H9 (cell line): Measurements from ENCODE around the gene NKG7. TPM values are rescaled to one million over a fixed set of nuclear protein-coding genes. Genes with fewer than 3 reads are reported as not detected.

Experiments
- DNase-seq: peaks from one replicate; pipeline ENCODE4 v3.0.0-alpha.2; 2017
- H2AFZ ChIP-seq: one replicate; pipeline ENCODE4 v1.6.1; 2013; ENCODE audit warnings: mild to moderate bottlenecking, low read length, control low read depth, moderate library complexity
- H2AK5ac ChIP-seq: 2 replicates; pipeline ENCODE4 v1.6.1; 2013; ENCODE audit warnings: low read length, control low read depth, mixed read lengths; ENCODE audit not compliant: insufficient read length
- H2BK120ac ChIP-seq: one replicate; pipeline ENCODE4 v1.6.1; 2013; ENCODE audit warnings: low read depth, mild to moderate bottlenecking, low read length, control low read depth, inconsistent platforms; ENCODE audit not compliant: poor library complexity, severe bottlenecking
- H2BK12ac ChIP-seq: 2 replicates; pipeline ENCODE4 v1.6.1; 2013; ENCODE audit warnings: low read length, control low read depth, mixed read lengths, low read depth; ENCODE audit not compliant: insufficient read length
- H2BK15ac ChIP-seq: 2 replicates; pipeline ENCODE4 v1.6.1; 2013; ENCODE audit warnings: low read depth, low read length, control low read depth
- H2BK20ac ChIP-seq: one replicate; pipeline ENCODE4 v1.6.1; 2013; ENCODE audit warnings: low read depth, mild to moderate bottlenecking, low read length, control low read depth, inconsistent platforms; ENCODE audit not compliant: poor library complexity, severe bottlenecking
- H2BK5ac ChIP-seq: 2 replicates; pipeline ENCODE4 v1.6.1; 2013; ENCODE audit warnings: low read length, control low read depth, mixed read lengths; ENCODE audit not compliant: insufficient read length
- H3K14ac ChIP-seq: 2 replicates; pipeline ENCODE4 v1.6.1; 2013; ENCODE audit warnings: low read length, control low read depth; ENCODE audit not compliant: insufficient read depth
- H3K18ac ChIP-seq: 2 replicates; pipeline ENCODE4 v1.6.1; 2013; ENCODE audit warnings: low read depth, mild to moderate bottlenecking, mixed read lengths, low read length, control low read depth; ENCODE audit not compliant: insufficient read length
- H3K23ac ChIP-seq: 2 replicates; pipeline ENCODE4 v1.6.1; 2013; ENCODE audit warnings: low read length, control low read depth, mixed read lengths, low read depth; ENCODE audit not compliant: insufficient read length
- H3K23me2 ChIP-seq: 2 replicates; pipeline ENCODE4 v1.6.1; 2013; ENCODE audit warnings: low read depth, mild to moderate bottlenecking, mixed read lengths, low read length, control low read depth; ENCODE audit not compliant: insufficient read length, poor library complexity, severe bottlenecking
- H3K27ac ChIP-seq: 2 replicates; pipeline ENCODE4 v1.5.1; 2013; ENCODE audit warnings: low read length, control low read depth, mixed read lengths, low read depth; ENCODE audit not compliant: insufficient read length
- H3K27me3 ChIP-seq: 2 replicates; pipeline ENCODE4 v1.6.1; 2013; ENCODE audit warnings: low read length, control low read depth, inconsistent platforms; ENCODE audit not compliant: insufficient read depth
- H3K4ac ChIP-seq: 2 replicates; pipeline ENCODE4 v1.6.1; 2013; ENCODE audit warnings: low read depth, mild to moderate bottlenecking, control low read depth, inconsistent platforms, low read length, moderate library complexity
- H3K4me1 ChIP-seq: 2 replicates; pipeline ENCODE4 v1.6.1; 2013; ENCODE audit warnings: low read length, control low read depth, inconsistent platforms; ENCODE audit not compliant: insufficient read depth
- H3K4me2 ChIP-seq: 2 replicates; pipeline ENCODE4 v1.6.1; 2013; ENCODE audit warnings: low read length, control low read depth, mixed read lengths; ENCODE audit not compliant: insufficient read length, insufficient read depth
- H3K56ac ChIP-seq: 2 replicates; pipeline ENCODE4 v1.6.1; 2013; ENCODE audit warnings: low read depth, mild to moderate bottlenecking, mixed read lengths, low read length, control low read depth; ENCODE audit not compliant: insufficient read length
- H3K79me1 ChIP-seq: 2 replicates; pipeline ENCODE4 v1.6.1; 2013; ENCODE audit warnings: low read depth, mild to moderate bottlenecking, moderate library complexity, low read length, control low read depth, inconsistent platforms; ENCODE audit not compliant: insufficient read depth, poor library complexity, severe bottlenecking
- H3K79me2 ChIP-seq: 2 replicates; pipeline ENCODE4 v1.6.1; 2013; ENCODE audit warnings: low read length, control low read depth, inconsistent platforms; ENCODE audit not compliant: insufficient read depth
- H3K9ac ChIP-seq: 2 replicates; pipeline ENCODE4 v1.6.1; 2013; ENCODE audit warnings: low read length, control low read depth, mixed read lengths; ENCODE audit not compliant: insufficient read length; ENCODE audit errors: extremely low read depth
- H3K9me3 ChIP-seq: one replicate; pipeline ENCODE4 v1.6.1; 2013; ENCODE audit warnings: low read depth, low read length, inconsistent platforms; ENCODE audit not compliant: control insufficient read depth
- H3T11ph ChIP-seq: one replicate; pipeline ENCODE4 v1.6.1; 2013; ENCODE audit warnings: mild to moderate bottlenecking, low read length, control low read depth, inconsistent platforms
- H4K20me1 ChIP-seq: one replicate; pipeline ENCODE4 v1.6.1; 2013; ENCODE audit not compliant: control insufficient read depth, insufficient read length, insufficient read depth
- H4K5ac ChIP-seq: 2 replicates; pipeline ENCODE4 v1.6.1; 2013; ENCODE audit warnings: low read depth, mild to moderate bottlenecking, mixed read lengths, low read length, control low read depth; ENCODE audit not compliant: insufficient read length
- H4K8ac ChIP-seq: replicated peaks from 2 replicates; pipeline ENCODE4 v1.6.1; 2013; ENCODE audit warnings: low read length, control low read depth, mixed read lengths, low read depth; ENCODE audit not compliant: insufficient read length
- H4K91ac ChIP-seq: 2 replicates; pipeline ENCODE4 v1.6.1; 2013; ENCODE audit warnings: low read depth, mild to moderate bottlenecking, moderate library complexity, mixed read lengths, low read length, control low read depth; ENCODE audit not compliant: insufficient read length
- H3K27ac Mint-ChIP-seq, 3 experiments: 2 replicates in 2 of 3; 3 replicates in 1 of 3; pipeline ENCODE4 v1.8.0; 2020 to 2021; ENCODE audit warnings: mixed read lengths in 3 of 3, mild to moderate bottlenecking in 1 of 3, moderate library complexity in 1 of 3
- H3K27me3 Mint-ChIP-seq: 2 replicates; pipeline ENCODE4 v1.8.0; 2021; ENCODE audit warnings: low read depth, mild to moderate bottlenecking, moderate library complexity, mixed read lengths
- H3K36me3 Mint-ChIP-seq, 3 experiments: 2 replicates in 2 of 3; 3 replicates in 1 of 3; pipeline ENCODE4 v1.8.0; 2020 to 2021; ENCODE audit warnings: low read depth in 3 of 3, mixed read lengths in 3 of 3; ENCODE audit not compliant: insufficient read depth in 1 of 3
- H3K4me1 Mint-ChIP-seq, 2 experiments: 2 replicates each; pipeline ENCODE4 v1.8.0; 2020; ENCODE audit warnings: mixed read lengths in 2 of 2
- H3K4me3 Mint-ChIP-seq, 2 experiments: 2 replicates in 1 of 2; 3 replicates in 1 of 2; pipeline ENCODE4 v1.8.0; 2020 to 2021; ENCODE audit warnings: mild to moderate bottlenecking in 2 of 2, mixed read lengths in 2 of 2, moderate library complexity in 1 of 2
- H3K9me3 Mint-ChIP-seq, 2 experiments: 2 replicates in 1 of 2; 3 replicates in 1 of 2; pipeline ENCODE4 v1.8.0; 2020; ENCODE audit warnings: mild to moderate bottlenecking in 2 of 2, mixed read lengths in 2 of 2, moderate library complexity in 1 of 2
- WGBS: extraction: QIAGEN DNeasy Blood & Tissue Kit; methylation state at CpG from one replicate; pipeline ENCODE4 v1.1.7; 2013; ENCODE audit warnings: missing lambda C conversion rate, low lambda C conversion rate, mixed read lengths; ENCODE audit not compliant: insufficient read length; ENCODE audit errors: extremely low coverage; 5-methylcytosine and 5-hydroxymethylcytosine counted together
- total RNA-seq: library from RNA; stranded (reverse); gene quantifications from 2 replicates; pipeline ENCODE4 v1.2.1, GENCODE V29; 2021
- TF ChIP-seq, protein P1 (sequence below): fragments of 200-600 bp; sonication (generic); conservative IDR thresholded peaks from 3 replicates; pipeline ENCODE4 v1.8.0; 2021; ENCODE audit warnings: antibody characterized with exemption, mild to moderate bottlenecking

Gene NKG7
- total RNA-seq, 1 experiment from 2014 or later, result not detected

DNA sequence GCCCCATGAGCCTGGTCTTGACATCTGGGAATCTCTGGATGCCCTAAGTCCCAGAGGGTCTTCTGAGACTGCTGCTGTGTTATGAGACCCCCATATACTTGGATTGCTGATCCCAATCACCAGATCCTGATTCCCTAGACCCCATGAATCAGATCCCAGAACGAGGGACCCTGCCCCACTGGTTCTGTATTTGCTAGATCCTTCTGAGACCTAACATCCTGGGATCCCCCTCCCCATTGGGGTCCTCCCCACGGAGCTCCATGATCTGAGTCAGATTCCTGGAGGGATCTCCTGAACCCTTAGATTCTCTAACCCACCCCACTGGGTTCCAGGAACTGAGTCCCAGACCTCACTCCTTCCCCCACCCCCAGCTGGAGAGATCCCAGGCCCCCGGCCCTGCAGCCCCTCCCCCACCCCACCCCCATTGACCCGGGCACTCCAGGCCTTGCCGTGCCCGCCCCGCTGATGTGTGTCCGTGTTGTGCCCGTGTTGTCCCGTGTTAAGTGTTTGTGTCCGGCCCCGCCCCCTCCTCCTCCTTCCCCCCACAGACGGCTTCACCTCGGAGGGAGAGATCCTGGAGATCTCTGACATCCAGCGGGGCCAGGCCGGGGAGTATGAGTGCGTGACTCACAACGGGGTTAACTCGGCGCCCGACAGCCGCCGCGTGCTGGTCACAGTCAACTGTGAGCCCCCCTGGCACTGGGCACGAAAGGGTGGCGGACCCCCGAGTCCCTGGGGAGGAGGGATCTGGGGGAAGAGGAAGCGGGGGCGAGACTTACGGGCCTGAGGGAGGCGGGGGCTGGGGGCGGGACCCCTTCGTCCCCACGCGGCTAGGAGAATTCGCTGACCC, 46.0 kb downstream of the NKG7 start:
- TF ChIP-seq, protein P1, sequence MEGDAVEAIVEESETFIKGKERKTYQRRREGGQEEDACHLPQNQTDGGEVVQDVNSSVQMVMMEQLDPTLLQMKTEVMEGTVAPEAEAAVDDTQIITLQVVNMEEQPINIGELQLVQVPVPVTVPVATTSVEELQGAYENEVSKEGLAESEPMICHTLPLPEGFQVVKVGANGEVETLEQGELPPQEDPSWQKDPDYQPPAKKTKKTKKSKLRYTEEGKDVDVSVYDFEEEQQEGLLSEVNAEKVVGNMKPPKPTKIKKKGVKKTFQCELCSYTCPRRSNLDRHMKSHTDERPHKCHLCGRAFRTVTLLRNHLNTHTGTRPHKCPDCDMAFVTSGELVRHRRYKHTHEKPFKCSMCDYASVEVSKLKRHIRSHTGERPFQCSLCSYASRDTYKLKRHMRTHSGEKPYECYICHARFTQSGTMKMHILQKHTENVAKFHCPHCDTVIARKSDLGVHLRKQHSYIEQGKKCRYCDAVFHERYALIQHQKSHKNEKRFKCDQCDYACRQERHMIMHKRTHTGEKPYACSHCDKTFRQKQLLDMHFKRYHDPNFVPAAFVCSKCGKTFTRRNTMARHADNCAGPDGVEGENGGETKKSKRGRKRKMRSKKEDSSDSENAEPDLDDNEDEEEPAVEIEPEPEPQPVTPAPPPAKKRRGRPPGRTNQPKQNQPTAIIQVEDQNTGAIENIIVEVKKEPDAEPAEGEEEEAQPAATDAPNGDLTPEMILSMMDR, result no peak
- no peak for DNase-seq
- no peak overlapping the region for H3K27ac Mint-ChIP-seq
- Histone ChIP-seq H3K9ac (no peak overlapping the region), H3K4me1 (no peaks in the 10 kb centered on the region), H3K27ac (no peak overlapping the region), H3K27me3 (no peaks in the 10 kb centered on the region), H4K20me1 (no peaks in the 10 kb centered on the region), H3K23me2 (peaks cover 8% of the 10 kb centered on the region), H3K56ac (no peak overlapping the region), H3K23ac (no peak overlapping the region), H3K4me2 (no peak overlapping the region), H2BK120ac (no peak overlapping the region), H3K9me3 (peaks cover 5% of the 10 kb centered on the region), H3K79me2 (no peaks in the 10 kb centered on the region), H2BK5ac (no peak overlapping the region), H2BK20ac (no peak overlapping the region), H2AFZ (no peak overlapping the region), H2BK12ac (no peak overlapping the region), H2AK5ac (no peak overlapping the region), H4K91ac (no peak overlapping the region), H3T11ph (no peak overlapping the region), H3K79me1 (no peaks in the 10 kb centered on the region), H3K4ac (no peak overlapping the region), H3K14ac (no peak overlapping the region), H4K5ac (no peak overlapping the region), H4K8ac (no peak overlapping the region), H2BK15ac (no peak overlapping the region), H3K18ac (no peak overlapping the region)
- WGBS, result no CpG with 5 or more reads among the region's 36 CpGs
- peaks cover 5% of the 10 kb centered on the region for H3K27me3 Mint-ChIP-seq
- peaks cover 4 to 13% of the 10 kb centered on the region in 2 experiments for H3K4me1 Mint-ChIP-seq
- H3K9me3 Mint-ChIP-seq, result no peaks in the 10 kb centered on the region
- H3K36me3 Mint-ChIP-seq, result peaks cover 23 to 37% (median 27%) of the 10 kb centered on the region in 3 experiments
- no peak overlapping the region for H3K4me3 Mint-ChIP-seq
